Thyroid gland (tissue), 4 donors: ENCODE measurements around the gene SMARCE1.

Source experiments
- POLR2A ChIP-seq, 2 donors: fragments of 450-650 bp; IDR thresholded peaks; one replicate each; pipeline ENCODE4 v1.6.1; 2017; ENCODE audit warnings: antibody characterized with exemption in 2 of 2, mild to moderate bottlenecking in 2 of 2, moderate library complexity in 1 of 2
- TF ChIP-seq, protein P1 (sequence below), 6 experiments: fragments of 200-600 bp in 3 of 6; fragments of 450-650 bp in 3 of 6; sonication (generic) in 3 of 6; IDR thresholded peaks; one replicate each; pipeline ENCODE4 v1.5.1; 2016 to 2019; ENCODE audit warnings: antibody characterized with exemption in 6 of 6, mild to moderate bottlenecking in 2 of 6, inconsistent platforms in 1 of 6, moderate library complexity in 1 of 6

DNA sequence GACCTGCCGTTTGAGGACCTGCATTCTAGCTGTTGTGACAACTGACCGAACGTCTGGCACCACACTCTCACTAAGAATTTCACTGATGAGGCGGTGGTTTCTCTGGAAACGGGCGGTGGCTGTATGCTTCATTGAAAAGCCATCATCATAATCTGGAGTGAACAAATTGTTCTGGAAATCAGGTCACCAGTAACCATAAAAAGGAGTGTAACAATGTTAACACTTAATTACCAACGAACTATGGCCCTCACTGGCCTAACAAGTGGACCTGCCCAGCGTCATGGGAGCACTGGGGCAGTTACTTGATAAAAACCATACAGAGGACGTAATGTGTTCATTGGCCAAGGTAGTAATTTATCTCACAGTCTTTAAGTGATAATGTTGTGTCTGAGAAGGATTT is 15.4 kb downstream of the SMARCE1 start:
- TF ChIP-seq, protein P1, sequence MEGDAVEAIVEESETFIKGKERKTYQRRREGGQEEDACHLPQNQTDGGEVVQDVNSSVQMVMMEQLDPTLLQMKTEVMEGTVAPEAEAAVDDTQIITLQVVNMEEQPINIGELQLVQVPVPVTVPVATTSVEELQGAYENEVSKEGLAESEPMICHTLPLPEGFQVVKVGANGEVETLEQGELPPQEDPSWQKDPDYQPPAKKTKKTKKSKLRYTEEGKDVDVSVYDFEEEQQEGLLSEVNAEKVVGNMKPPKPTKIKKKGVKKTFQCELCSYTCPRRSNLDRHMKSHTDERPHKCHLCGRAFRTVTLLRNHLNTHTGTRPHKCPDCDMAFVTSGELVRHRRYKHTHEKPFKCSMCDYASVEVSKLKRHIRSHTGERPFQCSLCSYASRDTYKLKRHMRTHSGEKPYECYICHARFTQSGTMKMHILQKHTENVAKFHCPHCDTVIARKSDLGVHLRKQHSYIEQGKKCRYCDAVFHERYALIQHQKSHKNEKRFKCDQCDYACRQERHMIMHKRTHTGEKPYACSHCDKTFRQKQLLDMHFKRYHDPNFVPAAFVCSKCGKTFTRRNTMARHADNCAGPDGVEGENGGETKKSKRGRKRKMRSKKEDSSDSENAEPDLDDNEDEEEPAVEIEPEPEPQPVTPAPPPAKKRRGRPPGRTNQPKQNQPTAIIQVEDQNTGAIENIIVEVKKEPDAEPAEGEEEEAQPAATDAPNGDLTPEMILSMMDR (IDR thresholded peaks at IDR 0.05), result no peak
- TF ChIP-seq POLR2A (IDR thresholded peaks at IDR 0.05), result no peak
